Skin of body (tissue), 2 donors: ENCODE results near the gene AKAP6. TPM values are rescaled to one million over a fixed set of nuclear protein-coding genes. Genes with fewer than 3 reads are reported as not detected.
A peak's percentile ranks its signal among the peaks of the same experiment; 100 is the strongest.

Source experiments
- DNase-seq: peaks from one replicate; lab custom pipeline; 2025; lab: John Stamatoyannopoulos, UW
- total RNA-seq: library from RNA; depleted of rRNA; stranded (reverse); fragments of >200 nt; gene quantifications from one replicate; pipeline ENCODE4 v1.2.3, GENCODE V29; 2014

The AKAP6 gene
- total RNA-seq, 1 donor from 2014 or later: 21.8 TPM

- no peak for DNase-seq
Observed at GRCh38 chr14:32408018-32408417, 78.9 kb downstream of the AKAP6 start.

- no peak for DNase-seq
Observed at GRCh38 chr14:32412103-32412502, 83.0 kb downstream of the AKAP6 start.

- DNase-seq: no peak
Observed at GRCh38 chr14:32412532-32412931, 83.4 kb downstream of the AKAP6 start.

- DNase-seq: no peak
Observed at GRCh38 chr14:32413967-32414640, 85.0 kb downstream of the AKAP6 start.

- DNase-seq: peak; percentile 12
Observed at GRCh38 chr14:32414808-32415255, 85.7 kb downstream of the AKAP6 start.

- no peak for DNase-seq
Observed at GRCh38 chr14:32417956-32418552, 89.0 kb downstream of the AKAP6 start.

GRCh38 chr14:32419429-32419828 is 90.3 kb downstream of the AKAP6 start:
- DNase-seq: no peak

- no peak for DNase-seq
Observed at GRCh38 chr14:32421781-32422180, 92.7 kb downstream of the AKAP6 start.

GRCh38 chr14:32422440-32422839 is 93.3 kb downstream of the AKAP6 start:
- DNase-seq: no peak

GRCh38 chr14:32426028-32426427 is 96.9 kb downstream of the AKAP6 start:
- no peak for DNase-seq

- DNase-seq: no peak
Observed at GRCh38 chr14:32426586-32427388, 97.7 kb downstream of the AKAP6 start.

- DNase-seq: no peak
Observed at GRCh38 chr14:32427726-32428528, 98.8 kb downstream of the AKAP6 start.

- no peak for DNase-seq
Observed at GRCh38 chr14:32428875-32429274, 99.8 kb downstream of the AKAP6 start.

- no peak for DNase-seq
Observed at GRCh38 chr14:32430326-32430725, 101.2 kb downstream of the AKAP6 start.

GRCh38 chr14:32432813-32433538 is 103.9 kb downstream of the AKAP6 start:
- no peak for DNase-seq

GRCh38 chr14:32434180-32434579 is 105.1 kb downstream of the AKAP6 start:
- DNase-seq: no peak

GRCh38 chr14:32434880-32435279 is 105.8 kb downstream of the AKAP6 start:
- no peak for DNase-seq

- no peak for DNase-seq
Observed at GRCh38 chr14:32435411-32435810, 106.3 kb downstream of the AKAP6 start.

GRCh38 chr14:32436993-32437392 is 107.9 kb downstream of the AKAP6 start:
- DNase-seq: no peak

- DNase-seq: no peak
Observed at GRCh38 chr14:32438517-32438916, 109.4 kb downstream of the AKAP6 start.
